ENCODE measurements around the gene MARCO. TPM values are rescaled to one million over a fixed set of nuclear protein-coding genes. Genes with fewer than 3 reads are reported as not detected.

The MARCO gene
- total and polyA plus RNA-seq, 12 donors, result 0.44 to 149 (median 34.4) TPM

DNA sequence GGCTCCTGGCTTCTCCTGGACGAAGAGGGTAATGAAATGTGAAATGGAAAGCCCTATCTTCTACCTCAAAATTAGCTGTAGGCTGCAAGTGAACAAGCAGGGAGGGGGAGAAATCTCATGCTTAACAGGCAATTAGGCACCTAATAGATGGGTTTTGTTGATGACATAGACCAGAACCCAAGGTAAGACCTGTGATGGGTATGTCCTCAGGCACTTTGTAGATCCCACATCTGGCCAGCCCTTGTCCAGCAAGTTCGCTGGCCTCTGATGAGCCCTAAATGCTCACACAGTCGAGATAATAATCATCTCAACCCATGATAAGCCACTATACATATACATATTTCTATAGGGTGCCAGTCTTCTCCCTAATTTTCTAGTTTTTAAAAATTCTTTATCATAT, 82.6 kb downstream of the MARCO start:
- no peak overlapping the region for H3K4me3 ChIP-seq
- intact Hi-C loops (cut with DNase I), result loop anchor here in 1 of 2 donors (10.0 kb wide), 1 partner anchor 240 kb away; no protein-coding TSS in a partner anchor
- H3K27ac ChIP-seq, result no peak overlapping the region
- H3K9me3 ChIP-seq (replicated peaks in 1 of 3), result no peaks in the 10 kb centered on the region
- 55 to 78% (median 73%) methylated on average over 3 of the region's 3 CpGs for WGBS, 4 donors
- H3K36me3 ChIP-seq (replicated peaks in 1 of 2), result no peaks in the 10 kb centered on the region
- no peak for TF ChIP-seq CTCF (IDR thresholded peaks at IDR 0.05)
- no peak for TF ChIP-seq POLR2A (IDR thresholded peaks at IDR 0.05)
- no peaks in the 10 kb centered on the region for H3K27me3 ChIP-seq
- H3K4me1 ChIP-seq (replicated peaks in 1 of 2), result no peaks in the 10 kb centered on the region
- no peak for DNase-seq

GRCh38 chr2:119025013-119025412, 83.0 kb downstream of the MARCO start:
- no peaks in the 10 kb centered on the region for H3K27me3 ChIP-seq
- no peaks in the 10 kb centered on the region for H3K4me1 ChIP-seq (replicated peaks in 1 of 2)
- no peak overlapping the region for H3K27ac ChIP-seq
- 72 to 84% (median 79%) methylated on average over 7 of the region's 7 CpGs for WGBS, 4 donors
- no peaks in the 10 kb centered on the region for H3K9me3 ChIP-seq (replicated peaks in 1 of 3)
- intact Hi-C loops (cut with DNase I), result loop anchor here in 1 of 2 donors (10.0 kb wide), 1 partner anchor 240 kb away; no protein-coding TSS in a partner anchor
- no peak overlapping the region for H3K4me3 ChIP-seq
- DNase-seq, result no peak
- TF ChIP-seq CTCF (IDR thresholded peaks at IDR 0.05) (no peak), POLR2A (IDR thresholded peaks at IDR 0.05) (no peak)
- H3K36me3 ChIP-seq (replicated peaks in 1 of 2), result no peaks in the 10 kb centered on the region

- Histone ChIP-seq H3K4me3 (no peak overlapping the region), H3K27ac (no peak overlapping the region), H3K4me1 (replicated peaks in 1 of 2) (no peaks in the 10 kb centered on the region), H3K9me3 (replicated peaks in 1 of 3) (no peaks in the 10 kb centered on the region), H3K36me3 (replicated peaks in 1 of 2) (no peaks in the 10 kb centered on the region), H3K27me3 (peaks cover 7% of the 10 kb centered on the region)
- TF ChIP-seq CTCF (IDR thresholded peaks at IDR 0.05), result no peak
- TF ChIP-seq POLR2A (IDR thresholded peaks at IDR 0.05), result no peak
- no peak for DNase-seq
- intact Hi-C loops (cut with DNase I), result loop anchor here in 1 of 2 donors (10.0 kb wide), 1 partner anchor 239 kb away; no protein-coding TSS in a partner anchor
- 71 to 92% (median 85%) methylated on average over 11 to 18 of the region's 18 CpGs for WGBS, 4 donors
Observed at GRCh38 chr2:119025762-119026351, 83.9 kb downstream of the MARCO start.

DNA sequence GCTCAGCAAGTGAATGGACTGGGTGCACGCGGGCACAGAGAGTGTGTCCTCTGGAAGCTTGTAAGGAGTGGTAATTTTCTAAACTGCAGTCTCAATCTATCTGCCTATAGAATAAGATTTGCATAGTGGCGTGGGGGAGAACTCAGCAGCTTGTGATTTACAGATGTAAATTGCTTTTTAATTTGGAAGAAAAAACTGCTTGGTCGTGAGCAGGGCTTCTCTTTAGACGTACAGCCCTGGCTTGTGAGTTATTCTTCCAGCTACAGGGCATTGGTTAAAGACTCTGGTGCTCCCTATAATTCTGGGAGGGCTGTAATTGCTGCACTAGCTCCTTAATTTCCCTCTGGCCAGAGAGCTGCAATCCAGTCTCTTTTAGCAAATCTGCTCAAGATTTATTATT, 84.9 kb downstream of the MARCO start:
- H3K4me1 ChIP-seq (replicated peaks in 1 of 2), result no peaks in the 10 kb centered on the region
- TF ChIP-seq POLR2A (IDR thresholded peaks at IDR 0.05), result no peak
- TF ChIP-seq CTCF (IDR thresholded peaks at IDR 0.05), result no peak

More for the DNA sequence above, 84.9 kb downstream of the MARCO start:
- H3K36me3 ChIP-seq (replicated peaks in 1 of 2), result no peaks in the 10 kb centered on the region
- H3K27me3 ChIP-seq, result peaks cover 7% of the 10 kb centered on the region
- no peak overlapping the region for H3K4me3 ChIP-seq
- no peaks in the 10 kb centered on the region for H3K9me3 ChIP-seq (replicated peaks in 1 of 3)
- intact Hi-C loops (cut with DNase I), result loop anchor here in 1 of 2 donors (10.0 kb wide), 1 partner anchor 238 kb away; no protein-coding TSS in a partner anchor
- H3K27ac ChIP-seq, result no peak overlapping the region
- 66 to 73% (median 68%) methylated on average over 5 of the region's 5 CpGs for WGBS, 4 donors
- no peak for DNase-seq
